Measurements from ENCODE around the gene RNASE9. TPM values are rescaled to one million over a fixed set of nuclear protein-coding genes. Genes with fewer than 3 reads are reported as not detected.

Gene RNASE9
- total and polyA plus RNA-seq, 2 of the 4 experiments (the other 2 are of a cell fraction), result not detected

- no peak overlapping the region for H4K8ac ChIP-seq (ENCODE audit: low read depth in 2 of 2, low read length in 2 of 2)
- H3K27ac ChIP-seq (ENCODE audit: insufficient read depth, low read length), result no peak overlapping the region
- H3K4ac ChIP-seq (ENCODE audit: low read depth, low read length), result no peak overlapping the region
- no peak overlapping the region for H2AFZ ChIP-seq (replicated peaks; ENCODE audit: low read length, poor library complexity)
- no peaks in the 10 kb centered on the region for H3K27me3 ChIP-seq (ENCODE audit: control insufficient read depth, insufficient read depth, low read length)
- no peak overlapping the region for H3K56ac ChIP-seq (ENCODE audit: extremely low read depth, insufficient read depth, low read length)
- 75% methylated on average over 5 of the region's 14 CpGs; no CpG with 5 or more reads in 1 of the 2 experiments for WGBS, 2 experiments (ENCODE audit: extremely low coverage in 2 of 2, insufficient read length in 1 of 2)
- no peak overlapping the region for H3K18ac ChIP-seq (ENCODE audit: low read depth, low read length)
- DNase-seq (no peak), ATAC-seq (ENCODE audit: low read depth) (no peak)
- H3K23ac ChIP-seq (ENCODE audit: low read depth, low read length), result no peak overlapping the region
- CTCF ChIA-PET, result no interaction called here
- H2AK5ac ChIP-seq (ENCODE audit: low read depth, low read length), result no peak overlapping the region
- no peak overlapping the region for H3K14ac ChIP-seq (replicated peaks; ENCODE audit: low read depth, low read length)
- intact Hi-C loops (cut with micrococcal nuclease) (no loop called here), in situ Hi-C loops (cut with MboI; ENCODE audit: low sequenced_read_pairs) (no loop called here), dilution Hi-C loops (cut with HindIII; ENCODE audit: low sequenced_read_pairs, unreplicated experiment) (no loop called here)
- no peak overlapping the region for H4K5ac ChIP-seq (ENCODE audit: low read depth, low read length)
- no peaks in the 10 kb centered on the region for H3K9me3 ChIP-seq (ENCODE audit: control insufficient read depth, insufficient read depth, low read length)
- H2AK9ac ChIP-seq (replicated peaks; ENCODE audit: low read depth, low read length, poor library complexity), result no peak overlapping the region
- no peak overlapping the region for H2BK15ac ChIP-seq (ENCODE audit: low read depth, low read length)
- no peak overlapping the region for H3K9ac ChIP-seq (ENCODE audit: low read depth, low read length)
- no peak overlapping the region for H2BK120ac ChIP-seq (ENCODE audit: low read depth, low read length)
- POLR2A ChIA-PET (ENCODE audit: unreplicated experiment), result no interaction called here
- H3K4me2 ChIP-seq (ENCODE audit: low read depth, low read length), result no peak overlapping the region
- H3K4me1 ChIP-seq (ENCODE audit: control insufficient read depth, insufficient read depth, low read length), result no peaks in the 10 kb centered on the region
- H3K36me3 ChIP-seq (ENCODE audit: control insufficient read depth, insufficient read depth, low read length), result no peaks in the 10 kb centered on the region
- H4K20me1 ChIP-seq (ENCODE audit: insufficient read depth, low read length), result no peaks in the 10 kb centered on the region
- H2BK20ac ChIP-seq (ENCODE audit: low read depth, low read length), result no peak overlapping the region
- no TSS peak for BruUV-seq (replicated peaks)
- no peak overlapping the region for H3K4me3 ChIP-seq (ENCODE audit: insufficient read depth, low read depth, low read length)
- no peak overlapping the region for H2BK5ac ChIP-seq (ENCODE audit: low read depth, low read length, poor library complexity, severe bottlenecking)
- no peak overlapping the region for H4K91ac ChIP-seq (ENCODE audit: insufficient read depth, low read depth, low read length)
- no peaks in the 10 kb centered on the region for H3K9me1 ChIP-seq (ENCODE audit: insufficient read depth, low read length)
- no peaks in the 10 kb centered on the region for H3K79me1 ChIP-seq (ENCODE audit: low read depth in 1 of 2, low read length in 2 of 2)
- TF ChIP-seq MAFK (IDR thresholded peaks at IDR 0.05; ENCODE audit: low read depth, low read length) (no peak), MAZ (IDR thresholded peaks at IDR 0.05; ENCODE audit: borderline replicate concordance, low read depth, low read length) (no peak), USF2 (IDR thresholded peaks at IDR 0.05; ENCODE audit: low read depth, low read length) (no peak), BHLHE40 (IDR thresholded peaks at IDR 0.05; ENCODE audit: low read depth, low read length) (no peak), SMC3 (IDR thresholded peaks at IDR 0.05; ENCODE audit: low read depth, low read length) (no peak), CHD1 (IDR thresholded peaks at IDR 0.05; ENCODE audit: low read depth, low read length) (no peak), ELK1 (IDR thresholded peaks at IDR 0.05; ENCODE audit: borderline replicate concordance, low read depth, low read length) (no peak), POLR2A (IDR thresholded peaks at IDR 0.05; ENCODE audit: low read depth, low read length) (no peak), MXI1 (IDR thresholded peaks at IDR 0.05; ENCODE audit: borderline replicate concordance, low read depth, low read length) (no peak), CEBPB (IDR thresholded peaks at IDR 0.05; ENCODE audit: low read depth, low read length) (no peak), NFE2L2 (IDR thresholded peaks at IDR 0.05; ENCODE audit: low read depth, low read length) (no peak), FOS (IDR thresholded peaks at IDR 0.05; ENCODE audit: low read depth, low read length) (no peak), RCOR1 (IDR thresholded peaks at IDR 0.05; ENCODE audit: insufficient replicate concordance, low read length) (no peak), CTCF (conservative IDR thresholded peaks at IDR 0.05; ENCODE audit: low read depth, low read length) (no peak), RFX5 (IDR thresholded peaks at IDR 0.05; ENCODE audit: low read depth, low read length) (no peak)
These were observed 18.1 kb upstream of the RNASE9 start for GRCh38 chr14:20578784-20579502.
